Transverse colon (tissue), 4 donors: Measurements from ENCODE around the gene CNNM1.

Experiments
- POLR2AphosphoS5 ChIP-seq, 3 donors: sonication (generic); formaldehyde crosslinking; IDR thresholded peaks; one replicate each; pipeline ENCODE4 v1.6.1; 2016; ENCODE audit warnings: antibody characterized with exemption in 3 of 3
- TF ChIP-seq, protein P1 (sequence below), 5 experiments: fragments of 200-600 bp in 3 of 5; fragments of 450-650 bp in 2 of 5; sonication (generic) in 3 of 5; IDR thresholded peaks; 1 replicate in 2 of 5; 2 replicates in 3 of 5; pipeline ENCODE4 v1.5.1; 2016 to 2017; ENCODE audit warnings: antibody characterized with exemption in 5 of 5, inconsistent platforms in 3 of 5, mild to moderate bottlenecking in 2 of 5, moderate library complexity in 1 of 5

DNA sequence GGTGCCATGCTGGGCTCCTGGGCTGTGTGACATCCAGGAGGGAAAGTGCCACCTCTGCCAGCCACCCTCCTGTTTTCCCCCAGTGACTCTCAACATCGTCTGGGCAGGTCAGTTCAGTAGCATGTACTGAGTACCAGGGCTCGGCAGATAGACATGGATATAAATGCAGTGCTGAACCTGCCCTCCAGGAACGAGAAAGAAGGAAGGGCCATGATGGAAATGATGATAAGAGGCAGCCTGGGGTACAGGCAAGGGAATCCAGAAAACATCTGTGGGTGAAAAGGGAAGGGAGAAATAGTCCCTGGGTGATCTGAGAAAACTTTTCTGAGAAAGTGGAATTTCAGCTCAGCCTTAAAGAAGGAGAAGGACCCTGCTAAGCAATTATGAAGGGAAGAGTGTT is 12.1 kb downstream of the CNNM1 start:
- TF ChIP-seq, protein P1, sequence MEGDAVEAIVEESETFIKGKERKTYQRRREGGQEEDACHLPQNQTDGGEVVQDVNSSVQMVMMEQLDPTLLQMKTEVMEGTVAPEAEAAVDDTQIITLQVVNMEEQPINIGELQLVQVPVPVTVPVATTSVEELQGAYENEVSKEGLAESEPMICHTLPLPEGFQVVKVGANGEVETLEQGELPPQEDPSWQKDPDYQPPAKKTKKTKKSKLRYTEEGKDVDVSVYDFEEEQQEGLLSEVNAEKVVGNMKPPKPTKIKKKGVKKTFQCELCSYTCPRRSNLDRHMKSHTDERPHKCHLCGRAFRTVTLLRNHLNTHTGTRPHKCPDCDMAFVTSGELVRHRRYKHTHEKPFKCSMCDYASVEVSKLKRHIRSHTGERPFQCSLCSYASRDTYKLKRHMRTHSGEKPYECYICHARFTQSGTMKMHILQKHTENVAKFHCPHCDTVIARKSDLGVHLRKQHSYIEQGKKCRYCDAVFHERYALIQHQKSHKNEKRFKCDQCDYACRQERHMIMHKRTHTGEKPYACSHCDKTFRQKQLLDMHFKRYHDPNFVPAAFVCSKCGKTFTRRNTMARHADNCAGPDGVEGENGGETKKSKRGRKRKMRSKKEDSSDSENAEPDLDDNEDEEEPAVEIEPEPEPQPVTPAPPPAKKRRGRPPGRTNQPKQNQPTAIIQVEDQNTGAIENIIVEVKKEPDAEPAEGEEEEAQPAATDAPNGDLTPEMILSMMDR (IDR thresholded peaks at IDR 0.05): no peak
- TF ChIP-seq POLR2AphosphoS5 (IDR thresholded peaks at IDR 0.05): no peak
